GM12864 (cell line): Measurements from ENCODE around the gene PSPH.
"Not testable (repeated sequence)": the region's sequence is repeated elsewhere in the genome, so short reads cannot be mapped to it uniquely, and the experiment has no call there.

Experiments used
- DNase-seq: peaks from one replicate; pipeline ENCODE4 v3.0.0-alpha.2; 2011; ENCODE audit warnings: low read depth
- H3K4me3 ChIP-seq: 2 replicates; pipeline ENCODE4 v1.5.1; 2011; ENCODE audit warnings: mild to moderate bottlenecking, low read depth, low read length, control low read depth
- TF ChIP-seq, protein P1 (sequence below): IDR thresholded peaks from 2 replicates; pipeline ENCODE4 v1.5.1; 2011; ENCODE audit warnings: low read depth, mild to moderate bottlenecking, moderate library complexity, low read length, control low read depth, inconsistent platforms; ENCODE audit errors: missing control alignments

Gene PSPH

DNA sequence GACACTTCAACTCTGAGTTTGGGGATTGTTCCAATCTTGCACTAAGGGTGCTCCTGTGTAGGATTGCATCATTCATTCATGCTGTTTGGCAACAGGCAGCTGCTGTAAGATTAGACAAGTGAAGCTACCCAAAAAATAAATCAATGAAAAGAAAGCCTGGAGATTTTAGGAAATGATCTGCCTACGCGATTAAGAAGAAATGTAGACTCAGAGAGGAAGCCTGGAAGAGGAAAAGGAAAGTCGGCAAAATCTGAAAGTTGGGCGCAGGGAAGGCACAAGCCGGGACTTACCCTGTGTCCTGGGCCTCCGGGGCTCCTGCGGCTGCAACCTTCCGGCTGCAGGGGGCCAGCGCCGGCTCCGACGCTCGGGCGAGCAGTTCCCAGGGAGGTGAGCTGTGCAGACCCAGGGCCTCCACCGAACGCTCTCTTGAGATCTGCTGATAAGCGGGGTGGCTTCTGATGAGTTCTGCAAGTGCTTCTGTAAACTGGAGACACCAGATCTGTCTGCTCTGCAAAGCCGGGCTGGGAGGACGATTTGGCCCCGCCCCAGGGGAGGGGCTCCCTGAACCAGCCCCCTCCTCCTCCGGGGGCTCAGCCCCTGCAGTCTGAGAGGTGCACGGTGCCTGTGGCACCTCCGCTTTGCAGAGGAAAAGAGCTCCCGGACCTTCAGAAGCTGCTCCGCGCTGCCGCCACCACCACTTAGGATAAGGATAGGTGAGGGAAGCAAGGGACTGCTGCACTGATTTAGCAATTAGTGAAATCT lies 17.4 kb downstream of the PSPH start:
- peak; percentile 55 for DNase-seq
- H3K4me3 ChIP-seq, result peak overlapping the region; percentile 87
- TF ChIP-seq, protein P1, sequence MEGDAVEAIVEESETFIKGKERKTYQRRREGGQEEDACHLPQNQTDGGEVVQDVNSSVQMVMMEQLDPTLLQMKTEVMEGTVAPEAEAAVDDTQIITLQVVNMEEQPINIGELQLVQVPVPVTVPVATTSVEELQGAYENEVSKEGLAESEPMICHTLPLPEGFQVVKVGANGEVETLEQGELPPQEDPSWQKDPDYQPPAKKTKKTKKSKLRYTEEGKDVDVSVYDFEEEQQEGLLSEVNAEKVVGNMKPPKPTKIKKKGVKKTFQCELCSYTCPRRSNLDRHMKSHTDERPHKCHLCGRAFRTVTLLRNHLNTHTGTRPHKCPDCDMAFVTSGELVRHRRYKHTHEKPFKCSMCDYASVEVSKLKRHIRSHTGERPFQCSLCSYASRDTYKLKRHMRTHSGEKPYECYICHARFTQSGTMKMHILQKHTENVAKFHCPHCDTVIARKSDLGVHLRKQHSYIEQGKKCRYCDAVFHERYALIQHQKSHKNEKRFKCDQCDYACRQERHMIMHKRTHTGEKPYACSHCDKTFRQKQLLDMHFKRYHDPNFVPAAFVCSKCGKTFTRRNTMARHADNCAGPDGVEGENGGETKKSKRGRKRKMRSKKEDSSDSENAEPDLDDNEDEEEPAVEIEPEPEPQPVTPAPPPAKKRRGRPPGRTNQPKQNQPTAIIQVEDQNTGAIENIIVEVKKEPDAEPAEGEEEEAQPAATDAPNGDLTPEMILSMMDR, result peak; percentile 34

DNA sequence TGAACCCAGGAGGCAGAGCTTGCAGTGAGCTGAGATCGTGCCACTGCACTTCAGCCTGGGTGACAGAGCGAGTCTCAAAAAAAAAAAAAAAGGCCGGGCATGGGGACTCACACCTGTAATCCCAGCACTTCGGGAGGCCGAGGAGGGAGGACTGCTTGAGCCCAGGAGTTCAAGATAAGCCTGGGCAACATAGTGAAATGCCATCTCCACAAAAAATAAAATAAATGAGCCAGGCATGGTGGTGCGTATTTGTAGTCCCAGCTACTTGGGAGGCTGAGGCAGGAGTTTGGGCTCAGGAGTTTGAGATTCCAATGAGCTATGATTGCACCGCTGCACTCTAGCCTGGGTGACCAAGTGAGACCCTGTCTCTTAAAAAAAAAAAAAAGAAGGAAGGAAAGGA lies 18.7 kb downstream of the PSPH start:
- not testable (repeated sequence) for DNase-seq, H3K4me3 ChIP-seq

DNA sequence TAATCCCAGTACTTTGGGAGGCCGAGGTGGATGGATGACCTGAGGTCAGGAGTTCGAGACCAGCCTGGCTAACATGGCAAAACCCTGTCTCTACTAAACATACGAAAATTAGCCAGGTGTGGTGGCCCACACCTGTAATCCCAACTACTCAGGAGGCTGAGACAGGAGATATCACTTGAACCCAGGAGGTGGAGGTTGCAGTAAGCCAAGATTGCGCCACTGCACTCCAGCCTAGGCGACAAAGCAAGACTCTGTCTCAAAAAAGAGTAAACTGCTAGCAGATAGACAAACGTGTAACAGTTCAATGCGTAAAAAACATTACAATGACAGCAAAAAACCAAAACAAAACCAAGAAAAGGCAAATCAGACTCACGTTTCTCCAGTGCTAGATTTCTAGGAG lies 19.7 kb downstream of the PSPH start:
- not testable (repeated sequence) for H3K4me3 ChIP-seq, DNase-seq

DNA sequence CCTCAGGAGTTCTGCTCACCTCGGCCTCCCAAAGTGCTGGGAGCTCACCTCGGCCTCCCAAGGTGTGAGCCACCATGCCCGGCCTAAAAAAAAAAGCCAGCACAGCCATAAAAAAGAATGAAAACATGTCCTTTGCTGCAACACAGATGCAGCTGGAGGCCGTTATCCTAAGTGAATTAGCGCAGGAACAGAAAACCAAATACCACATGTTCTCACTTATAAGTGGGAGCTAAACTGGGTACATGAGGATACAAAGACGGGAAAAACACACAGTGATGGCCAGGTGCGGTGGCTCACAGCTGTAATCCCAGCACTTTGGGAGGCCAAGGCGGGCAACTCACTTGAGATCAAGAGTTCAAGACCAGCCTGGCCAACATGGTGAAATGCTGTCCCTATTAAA lies 20.9 kb downstream of the PSPH start:
- TF ChIP-seq, protein P1, result no peak
- H3K4me3 ChIP-seq, result no peak overlapping the region
- no peak for DNase-seq

DNA sequence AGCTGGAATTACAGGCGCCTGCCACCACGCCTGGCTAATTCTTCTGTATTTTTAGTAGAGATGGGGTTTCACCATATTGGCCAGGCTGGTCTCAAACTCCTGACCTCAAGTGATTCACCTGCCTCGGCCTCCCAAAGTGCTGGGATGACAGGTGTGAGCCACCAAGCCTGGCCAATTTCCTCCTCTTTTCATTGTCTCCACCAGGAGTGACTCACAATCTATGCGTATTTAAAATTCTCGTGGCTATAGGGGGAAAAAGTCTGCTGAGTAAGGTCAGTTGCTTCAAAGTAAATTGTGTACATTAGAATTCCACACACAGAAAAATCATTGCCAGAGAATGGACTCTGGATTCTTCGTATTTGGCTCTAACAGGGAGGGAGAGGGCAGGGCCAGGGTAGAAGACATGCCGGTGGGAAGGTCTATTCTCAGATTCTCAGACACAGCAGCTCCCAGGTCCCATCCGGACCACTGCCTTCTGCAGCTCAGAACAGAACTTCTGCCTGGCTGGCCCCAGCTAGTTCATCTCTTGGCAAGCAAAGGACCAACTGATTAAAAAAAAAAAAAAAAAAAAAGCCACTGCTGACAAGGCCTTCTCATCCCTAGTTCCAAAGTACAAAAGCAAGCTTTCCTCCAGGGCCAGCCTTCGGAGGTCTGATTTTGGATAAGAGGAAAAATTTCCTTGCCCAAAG lies 22.2 kb downstream of the PSPH start:
- no peak overlapping the region for H3K4me3 ChIP-seq
- TF ChIP-seq, protein P1, result no peak
- no peak for DNase-seq

DNA sequence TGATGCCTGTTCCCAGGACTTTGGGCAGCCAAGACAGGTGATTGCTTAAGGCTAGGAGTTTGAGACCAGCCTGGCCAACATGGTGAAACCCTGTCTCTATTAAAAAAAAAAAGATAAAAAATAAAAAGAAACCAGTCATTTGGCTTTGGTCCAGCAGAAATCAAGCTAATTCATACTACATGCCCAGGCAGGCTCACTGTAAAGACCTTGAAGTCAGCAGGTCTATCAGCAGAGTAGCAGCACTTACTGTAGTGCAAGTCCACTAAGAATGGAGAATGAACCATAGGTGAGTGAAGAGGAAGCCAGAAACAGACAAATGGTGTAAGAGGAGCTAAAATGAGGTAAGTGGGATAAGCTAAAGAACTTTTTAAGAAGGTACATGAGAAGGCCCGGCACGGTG lies 24.7 kb downstream of the PSPH start:
- H3K4me3 ChIP-seq, result no peak overlapping the region
- TF ChIP-seq, protein P1, result no peak
- DNase-seq, result no peak

DNA sequence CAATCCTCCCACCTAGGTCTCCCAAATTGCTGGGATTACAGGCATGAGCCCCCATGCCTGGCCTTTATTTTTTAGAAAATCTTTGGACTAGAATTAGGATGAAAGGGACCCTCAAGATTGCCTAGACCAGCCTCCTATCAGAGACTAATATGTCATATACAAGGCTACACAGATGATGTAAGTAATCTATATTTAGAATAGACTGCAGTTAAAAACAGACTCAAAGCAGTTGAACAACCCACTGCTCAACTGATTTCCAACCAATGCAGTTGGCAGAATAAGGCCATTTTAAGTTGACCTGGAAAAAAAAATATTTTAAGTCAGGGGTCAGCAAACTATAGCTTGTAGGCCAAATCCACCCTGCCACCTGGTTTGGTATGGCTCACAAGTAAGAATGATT lies 27.7 kb downstream of the PSPH start:
- TF ChIP-seq, protein P1, result no peak
- DNase-seq, result no peak
- no peak overlapping the region for H3K4me3 ChIP-seq

DNA sequence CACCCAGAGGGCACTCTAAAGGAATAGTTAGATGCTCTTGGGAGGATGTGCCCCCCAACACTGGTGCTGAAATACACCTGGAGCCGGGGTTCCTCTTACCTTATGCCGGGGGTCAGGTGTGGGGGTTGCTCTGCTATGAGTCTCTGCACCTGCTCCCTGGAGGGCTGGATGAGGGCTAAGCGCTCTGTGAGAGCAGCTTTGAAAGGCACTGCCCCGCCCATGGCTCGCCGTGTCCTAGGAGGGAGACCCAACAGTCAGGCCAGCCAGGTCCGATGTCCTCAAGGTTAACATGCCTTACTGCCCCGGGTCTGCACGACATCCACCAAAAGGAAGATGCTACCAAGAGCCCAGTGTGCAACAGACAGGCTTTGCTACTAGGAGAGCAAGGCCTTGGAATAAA lies 31.7 kb downstream of the PSPH start:
- H3K4me3 ChIP-seq, result no peak overlapping the region
- no peak for DNase-seq
- TF ChIP-seq, protein P1, result no peak

DNA sequence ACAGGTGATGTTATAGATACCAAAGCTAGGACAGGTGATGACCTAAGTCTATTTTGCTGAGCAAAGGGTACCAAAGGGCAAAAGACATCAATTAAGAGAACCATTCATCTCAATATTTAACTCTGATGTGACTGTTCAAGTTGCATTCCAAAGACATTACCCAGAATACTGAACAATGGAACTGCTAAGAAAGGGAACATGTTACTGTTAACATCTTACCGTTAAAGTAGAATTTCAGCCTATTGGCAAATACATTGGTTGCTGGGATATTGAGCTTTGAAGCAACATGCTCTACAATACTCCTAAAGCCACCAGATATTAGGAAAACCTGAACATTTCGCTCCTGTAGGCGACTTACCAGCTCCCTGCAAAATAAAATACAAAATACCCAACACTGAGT lies 34.2 kb downstream of the PSPH start:
- DNase-seq, H3K4me3 ChIP-seq: not testable (repeated sequence)
